ENCODE results near the gene GLOD4. TPM values are rescaled to one million over a fixed set of nuclear protein-coding genes. Genes with fewer than 3 reads are reported as not detected.

GLOD4 gene
- total RNA-seq, 1 donor from 2014 or later = 61.8 TPM

DNA sequence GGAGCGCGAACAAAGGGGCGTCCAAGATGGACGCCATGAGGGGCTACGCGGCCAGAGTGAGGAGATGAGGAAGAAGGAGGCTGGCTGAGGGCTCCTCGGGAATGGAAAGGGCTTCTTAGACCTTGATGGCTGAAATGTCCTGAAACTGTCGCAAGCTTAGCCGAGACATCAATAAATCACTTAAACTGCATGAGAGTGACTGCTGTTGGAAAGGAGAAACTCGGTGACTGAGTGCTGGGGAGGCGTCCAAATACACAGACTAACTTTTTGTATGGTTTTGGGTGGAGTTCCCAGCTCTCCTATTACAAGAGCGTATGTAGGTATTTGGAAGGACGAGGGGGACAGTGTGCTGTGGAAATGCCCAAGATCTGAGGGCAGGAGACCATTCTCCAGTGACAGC lies 28.7 kb downstream of the GLOD4 start:
- no peak overlapping the region for H3K27ac Mint-ChIP-seq (ENCODE audit: unreplicated experiment)
- no peak for TF ChIP-seq EZH2 (IDR thresholded peaks at IDR 0.05; ENCODE audit: insufficient read depth, low read length)
- TF ChIP-seq, protein P1, sequence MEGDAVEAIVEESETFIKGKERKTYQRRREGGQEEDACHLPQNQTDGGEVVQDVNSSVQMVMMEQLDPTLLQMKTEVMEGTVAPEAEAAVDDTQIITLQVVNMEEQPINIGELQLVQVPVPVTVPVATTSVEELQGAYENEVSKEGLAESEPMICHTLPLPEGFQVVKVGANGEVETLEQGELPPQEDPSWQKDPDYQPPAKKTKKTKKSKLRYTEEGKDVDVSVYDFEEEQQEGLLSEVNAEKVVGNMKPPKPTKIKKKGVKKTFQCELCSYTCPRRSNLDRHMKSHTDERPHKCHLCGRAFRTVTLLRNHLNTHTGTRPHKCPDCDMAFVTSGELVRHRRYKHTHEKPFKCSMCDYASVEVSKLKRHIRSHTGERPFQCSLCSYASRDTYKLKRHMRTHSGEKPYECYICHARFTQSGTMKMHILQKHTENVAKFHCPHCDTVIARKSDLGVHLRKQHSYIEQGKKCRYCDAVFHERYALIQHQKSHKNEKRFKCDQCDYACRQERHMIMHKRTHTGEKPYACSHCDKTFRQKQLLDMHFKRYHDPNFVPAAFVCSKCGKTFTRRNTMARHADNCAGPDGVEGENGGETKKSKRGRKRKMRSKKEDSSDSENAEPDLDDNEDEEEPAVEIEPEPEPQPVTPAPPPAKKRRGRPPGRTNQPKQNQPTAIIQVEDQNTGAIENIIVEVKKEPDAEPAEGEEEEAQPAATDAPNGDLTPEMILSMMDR (IDR thresholded peaks at IDR 0.05; ENCODE audit: insufficient read depth, low read depth, low read length) = no peak
- no peak overlapping the region for H3K27ac ChIP-seq (ENCODE audit: low read depth, low read length)
- peaks cover 20% of the 10 kb centered on the region for H3K4me1 ChIP-seq (ENCODE audit: insufficient read depth, low read length)
- no peaks in the 10 kb centered on the region for H3K27me3 Mint-ChIP-seq (ENCODE audit: low read depth, unreplicated experiment)
- H3K36me3 ChIP-seq (ENCODE audit: insufficient read depth, low read length) = peaks cover 4% of the 10 kb centered on the region
- peaks cover under 1% of the 10 kb centered on the region for H3K9me3 Mint-ChIP-seq (ENCODE audit: unreplicated experiment)
- DNase-seq (ENCODE audit: low read depth) = no peak
- no peaks in the 10 kb centered on the region for H3K9me3 ChIP-seq (ENCODE audit: insufficient read depth, low read depth, low read length)
- no peak overlapping the region for H3K4me2 ChIP-seq (ENCODE audit: low read length)
- no peaks in the 10 kb centered on the region for H3K27me3 ChIP-seq (ENCODE audit: insufficient read depth, low read length)
- FAIRE-seq = no peak
- peaks cover 33% of the 10 kb centered on the region for H3K79me2 ChIP-seq (ENCODE audit: insufficient read depth, low read length)
- H3K36me3 Mint-ChIP-seq (ENCODE audit: low read depth, unreplicated experiment) = peaks cover 19% of the 10 kb centered on the region
- no peak overlapping the region for H3K4me3 ChIP-seq (ENCODE audit: insufficient read depth, low read depth, low read length)
- H3K4me3 Mint-ChIP-seq (ENCODE audit: unreplicated experiment) = peak overlapping the region; percentile 70
- H2AFZ ChIP-seq (ENCODE audit: low read depth, low read length) = no peak overlapping the region
- H4K20me1 ChIP-seq (ENCODE audit: insufficient read depth, low read length) = peaks cover 23% of the 10 kb centered on the region
- peaks cover 7% of the 10 kb centered on the region for H3K4me1 Mint-ChIP-seq (ENCODE audit: low read depth, unreplicated experiment)
- H3K9ac ChIP-seq (ENCODE audit: low read length) = no peak overlapping the region

DNA sequence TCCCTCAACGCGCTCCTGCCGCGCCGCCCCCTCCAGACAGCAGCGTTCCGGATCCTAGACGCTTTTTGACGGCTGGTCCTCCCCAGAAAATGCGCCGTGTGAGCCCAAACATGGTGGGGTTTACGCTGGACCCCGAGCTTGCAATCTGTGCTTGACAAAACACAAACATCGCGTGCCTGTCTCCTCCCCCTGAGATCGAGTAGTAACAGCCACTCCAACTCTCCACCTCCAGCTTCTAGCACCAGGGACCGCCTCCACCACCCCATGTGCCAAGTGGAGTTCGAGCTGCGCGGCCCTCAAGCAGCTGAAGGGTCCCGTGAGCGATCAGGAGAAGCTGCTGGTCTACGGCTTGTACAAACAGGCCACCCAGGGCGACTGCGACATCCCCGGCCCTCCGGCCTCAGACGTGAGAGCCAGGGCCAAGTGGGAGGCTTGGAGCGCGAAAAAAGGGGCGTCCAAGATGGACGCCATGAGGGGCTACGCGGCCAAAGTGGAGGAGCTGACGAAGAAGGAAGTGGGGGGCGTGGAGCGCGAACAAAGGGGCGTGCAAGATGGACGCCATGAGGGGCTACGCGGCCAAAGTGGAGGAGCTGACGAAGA lies 29.4 kb downstream of the GLOD4 start:
- peak overlapping the region; percentile 98 for H2AFZ ChIP-seq (ENCODE audit: low read depth, low read length)
- H3K4me3 ChIP-seq (ENCODE audit: insufficient read depth, low read depth, low read length) = peak overlapping the region; percentile 76
- FAIRE-seq = no peak
- peaks cover 9% of the 10 kb centered on the region for H3K36me3 ChIP-seq (ENCODE audit: insufficient read depth, low read length)
- H3K4me1 ChIP-seq (ENCODE audit: insufficient read depth, low read length) = peaks cover 20% of the 10 kb centered on the region
- peak; percentile 49 for DNase-seq (ENCODE audit: low read depth)
- peaks cover 26% of the 10 kb centered on the region for H3K36me3 Mint-ChIP-seq (ENCODE audit: low read depth, unreplicated experiment)
- peak overlapping the region; percentile 84 for H3K4me3 Mint-ChIP-seq (ENCODE audit: unreplicated experiment)
- H3K4me1 Mint-ChIP-seq (ENCODE audit: low read depth, unreplicated experiment) = peaks cover 7% of the 10 kb centered on the region
- no peak overlapping the region for H3K27ac Mint-ChIP-seq (ENCODE audit: unreplicated experiment)
- H4K20me1 ChIP-seq (ENCODE audit: insufficient read depth, low read length) = peaks cover 30% of the 10 kb centered on the region
- peaks cover 40% of the 10 kb centered on the region for H3K79me2 ChIP-seq (ENCODE audit: insufficient read depth, low read length)
- H3K27ac ChIP-seq (ENCODE audit: low read depth, low read length) = peak overlapping the region; percentile 52
- H3K4me2 ChIP-seq (ENCODE audit: low read length) = peak overlapping the region; percentile 92
- no peak for TF ChIP-seq EZH2 (IDR thresholded peaks at IDR 0.05; ENCODE audit: insufficient read depth, low read length)
- TF ChIP-seq, protein P1 (IDR thresholded peaks at IDR 0.05; ENCODE audit: insufficient read depth, low read depth, low read length) = no peak
- no peaks in the 10 kb centered on the region for H3K27me3 Mint-ChIP-seq (ENCODE audit: low read depth, unreplicated experiment)
- peaks cover 6% of the 10 kb centered on the region for H3K9me3 Mint-ChIP-seq (ENCODE audit: unreplicated experiment)
- no peaks in the 10 kb centered on the region for H3K27me3 ChIP-seq (ENCODE audit: insufficient read depth, low read length)
- peak overlapping the region; percentile 81 for H3K9ac ChIP-seq (ENCODE audit: low read length)
- no peaks in the 10 kb centered on the region for H3K9me3 ChIP-seq (ENCODE audit: insufficient read depth, low read depth, low read length)

DNA sequence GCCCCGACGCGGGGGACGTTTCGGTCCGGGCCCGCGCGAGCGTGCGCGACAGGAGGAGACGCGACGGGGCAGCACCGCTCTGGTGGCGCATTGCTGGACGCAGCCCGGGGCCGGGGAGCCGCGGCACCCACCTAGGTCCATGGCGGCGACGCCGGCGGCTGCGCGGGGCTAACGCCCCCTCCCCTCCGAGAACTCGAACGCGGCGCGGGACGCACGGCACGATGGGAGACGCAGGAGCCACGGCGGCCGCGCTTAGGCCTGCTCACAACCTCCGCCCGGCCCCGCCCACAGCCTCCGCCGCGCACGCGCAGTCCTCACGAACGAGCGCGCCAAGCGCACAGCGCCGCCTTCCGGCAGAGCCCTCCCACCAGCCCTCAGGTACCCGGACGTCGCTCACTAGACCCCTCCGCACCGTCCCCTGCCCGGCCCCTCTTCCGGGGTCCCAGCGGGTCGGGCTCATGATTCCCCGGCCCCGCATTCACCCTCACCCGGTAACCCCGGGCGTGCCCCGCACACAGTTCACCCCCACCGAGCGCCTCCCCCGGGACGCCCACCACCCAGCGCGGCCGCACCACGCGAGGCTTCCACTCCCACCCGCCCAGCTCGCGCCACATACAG lies 30.0 kb downstream of the GLOD4 start, which contains the start of gene GEMIN4:
Gene GEMIN4 (minus strand): TSS at position 263 of the 618 bp plus-strand sequence. CDS start 122 bp downstream, at position 141.
- Histone ChIP-seq H3K4me1 (ENCODE audit: insufficient read depth, low read length) (peaks cover 20% of the 10 kb centered on the region), H3K4me2 (ENCODE audit: low read length) (peak within 1 kb of the TSS; percentile 92), H3K27me3 (ENCODE audit: insufficient read depth, low read length) (no peaks in the 10 kb centered on the region), H3K4me3 (ENCODE audit: insufficient read depth, low read depth, low read length) (peak within 1 kb of the TSS; percentile 76), H3K27ac (ENCODE audit: low read depth, low read length) (peak within 1 kb of the TSS; percentile 72), H3K9ac (ENCODE audit: low read length) (peak within 1 kb of the TSS; percentile 81), H4K20me1 (ENCODE audit: insufficient read depth, low read length) (peaks cover 36% of the 10 kb centered on the region), H2AFZ (ENCODE audit: low read depth, low read length) (peak within 1 kb of the TSS; percentile 98), H3K79me2 (ENCODE audit: insufficient read depth, low read length) (peaks cover 46% of the 10 kb centered on the region), H3K36me3 (ENCODE audit: insufficient read depth, low read length) (peaks cover 13% of the 10 kb centered on the region), H3K9me3 (ENCODE audit: insufficient read depth, low read depth, low read length) (no peaks in the 10 kb centered on the region)
- FAIRE-seq = no peak
- no peaks in the 10 kb centered on the region for H3K27me3 Mint-ChIP-seq (ENCODE audit: low read depth, unreplicated experiment)
- no peak for TF ChIP-seq EZH2 (IDR thresholded peaks at IDR 0.05; ENCODE audit: insufficient read depth, low read length)
- TF ChIP-seq, protein P1 (IDR thresholded peaks at IDR 0.05; ENCODE audit: insufficient read depth, low read depth, low read length) = peak; percentile 59
- H3K4me1 Mint-ChIP-seq (ENCODE audit: low read depth, unreplicated experiment) = peaks cover 7% of the 10 kb centered on the region
- peaks cover 6% of the 10 kb centered on the region for H3K9me3 Mint-ChIP-seq (ENCODE audit: unreplicated experiment)
- peak; percentile 55 for DNase-seq (ENCODE audit: low read depth)
- H3K36me3 Mint-ChIP-seq (ENCODE audit: low read depth, unreplicated experiment) = peaks cover 28% of the 10 kb centered on the region
- peak within 1 kb of the TSS; percentile 86 for H3K27ac Mint-ChIP-seq (ENCODE audit: unreplicated experiment)
- peak within 1 kb of the TSS; percentile 97 for H3K4me3 Mint-ChIP-seq (ENCODE audit: unreplicated experiment)
